IPS-18a (cell line): ENCODE data around the gene COX7A2.
A peak's percentile ranks its signal among the peaks of the same experiment; 100 is the strongest.

Source experiments
- H3K27ac ChIP-seq: one replicate; pipeline ENCODE4 v1.5.1; 2013; ENCODE audit warnings: low read length
- H3K27me3 ChIP-seq: one replicate; pipeline ENCODE4 v1.6.1; 2013; ENCODE audit warnings: mild to moderate bottlenecking, low read length; ENCODE audit not compliant: control insufficient read depth, insufficient read depth
- H3K36me3 ChIP-seq: one replicate; pipeline ENCODE4 v1.6.1; 2013; ENCODE audit warnings: low read depth, low read length; ENCODE audit not compliant: control insufficient read depth
- H3K4me1 ChIP-seq: one replicate; pipeline ENCODE4 v1.6.1; 2013; ENCODE audit warnings: low read depth, low read length; ENCODE audit not compliant: control insufficient read depth
- H3K4me3 ChIP-seq: one replicate; pipeline ENCODE4 v1.5.1; 2013; ENCODE audit warnings: low read length
- H3K9ac ChIP-seq: one replicate; pipeline ENCODE4 v1.6.1; 2013; ENCODE audit warnings: mild to moderate bottlenecking, low read length, moderate library complexity
- H3K9me3 ChIP-seq: one replicate; pipeline ENCODE4 v1.6.1; 2013; ENCODE audit warnings: low read depth, low read length; ENCODE audit not compliant: control insufficient read depth

The COX7A2 gene

GRCh38 chr6:75213732-75214131 is 29.9 kb downstream of the COX7A2 start:
- Histone ChIP-seq H3K4me1 (peaks cover 27% of the 10 kb centered on the region), H3K27ac (no peak overlapping the region), H3K9ac (no peak overlapping the region), H3K27me3 (peaks cover 16% of the 10 kb centered on the region), H3K9me3 (no peaks in the 10 kb centered on the region), H3K4me3 (no peak overlapping the region), H3K36me3 (no peaks in the 10 kb centered on the region)

DNA sequence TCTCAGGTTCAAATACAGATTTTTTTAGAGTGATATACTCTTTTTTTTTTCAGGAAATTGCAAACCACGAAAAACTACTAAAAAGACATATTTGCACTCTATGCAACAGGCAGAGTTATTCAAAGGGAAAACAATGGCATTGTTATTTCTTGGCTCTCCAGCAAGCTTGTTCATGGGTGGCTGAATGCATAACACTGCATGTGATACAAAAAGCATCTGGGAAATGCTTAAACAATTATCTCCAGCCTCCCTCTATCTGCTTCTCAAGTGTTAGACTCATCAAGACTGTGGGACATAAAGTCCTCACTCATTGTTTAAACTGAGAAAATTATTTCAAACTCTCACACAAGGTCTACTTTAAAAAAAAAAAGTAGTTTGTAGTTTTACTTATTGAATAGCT is 30.5 kb downstream of the COX7A2 start:
- Histone ChIP-seq H3K36me3 (no peaks in the 10 kb centered on the region), H3K9me3 (no peaks in the 10 kb centered on the region), H3K4me3 (peak overlapping the region; percentile 14), H3K27me3 (peaks cover 23% of the 10 kb centered on the region), H3K9ac (no peak overlapping the region), H3K27ac (no peak overlapping the region), H3K4me1 (peaks cover 33% of the 10 kb centered on the region)

GRCh38 chr6:75211920-75212590 is 31.5 kb downstream of the COX7A2 start:
- peaks cover 33% of the 10 kb centered on the region for H3K27me3 ChIP-seq
- H3K4me3 ChIP-seq: no peak overlapping the region
- H3K9ac ChIP-seq: no peak overlapping the region
- H3K27ac ChIP-seq: no peak overlapping the region
- no peaks in the 10 kb centered on the region for H3K9me3 ChIP-seq
- no peaks in the 10 kb centered on the region for H3K36me3 ChIP-seq
- H3K4me1 ChIP-seq: peaks cover 33% of the 10 kb centered on the region

DNA sequence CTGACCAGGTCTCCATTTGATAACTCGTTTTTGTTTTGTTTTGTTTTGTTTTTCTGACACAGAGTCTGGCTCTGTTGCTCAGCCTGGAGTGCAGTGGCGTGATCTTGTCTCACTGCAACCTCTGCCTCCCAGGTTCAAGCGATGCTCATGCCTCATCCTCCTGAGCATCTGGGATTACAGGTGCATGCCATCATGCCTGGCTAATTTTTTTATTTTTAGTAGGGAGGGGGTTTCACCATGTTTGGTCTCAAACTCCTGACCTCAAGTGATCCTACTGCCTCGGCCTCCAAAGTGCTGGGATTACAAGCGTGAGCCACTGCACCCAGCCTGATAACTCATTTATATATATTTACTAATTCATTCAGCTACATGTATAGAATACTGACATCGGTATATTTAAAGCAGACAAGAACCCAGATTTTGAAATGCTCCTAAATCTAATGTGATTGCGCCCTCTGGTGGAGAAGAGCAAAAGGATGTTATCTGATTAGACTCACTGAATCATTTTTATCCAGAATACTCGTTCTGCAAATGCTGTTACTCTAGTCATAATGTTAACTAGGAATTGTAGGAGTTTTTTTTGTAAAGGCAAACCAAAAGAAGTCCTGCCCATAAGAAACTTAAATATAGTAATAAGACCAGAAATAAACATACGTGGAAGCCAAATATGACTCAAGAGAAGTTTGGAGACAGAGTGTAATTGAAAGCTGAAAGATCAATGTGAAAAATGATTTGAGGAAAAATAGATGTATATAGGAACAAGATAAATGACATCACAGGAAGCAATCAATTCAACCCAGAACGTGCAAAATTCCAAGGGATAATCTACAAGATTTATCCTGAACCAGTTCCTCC is 32.5 kb downstream of the COX7A2 start:
- Histone ChIP-seq H3K4me3 (no peak overlapping the region), H3K27me3 (peaks cover 43% of the 10 kb centered on the region), H3K27ac (no peak overlapping the region), H3K9ac (no peak overlapping the region), H3K36me3 (no peaks in the 10 kb centered on the region), H3K9me3 (no peaks in the 10 kb centered on the region), H3K4me1 (peaks cover 33% of the 10 kb centered on the region)

- peaks cover 38% of the 10 kb centered on the region for H3K4me1 ChIP-seq
- no peaks in the 10 kb centered on the region for H3K36me3 ChIP-seq
- H3K27me3 ChIP-seq: peaks cover 61% of the 10 kb centered on the region
- peak overlapping the region; percentile 84 for H3K4me3 ChIP-seq
- no peak overlapping the region for H3K9ac ChIP-seq
- no peaks in the 10 kb centered on the region for H3K9me3 ChIP-seq
- H3K27ac ChIP-seq: no peak overlapping the region
Measured at GRCh38 chr6:75209184-75209723, 34.3 kb downstream of the COX7A2 start.

GRCh38 chr6:75208298-75209183 is 35.1 kb downstream of the COX7A2 start:
- H3K27ac ChIP-seq: no peak overlapping the region
- peaks cover 68% of the 10 kb centered on the region for H3K27me3 ChIP-seq
- peaks cover 36% of the 10 kb centered on the region for H3K4me1 ChIP-seq
- H3K4me3 ChIP-seq: peak overlapping the region; percentile 84
- no peaks in the 10 kb centered on the region for H3K36me3 ChIP-seq
- no peaks in the 10 kb centered on the region for H3K9me3 ChIP-seq
- no peak overlapping the region for H3K9ac ChIP-seq

DNA sequence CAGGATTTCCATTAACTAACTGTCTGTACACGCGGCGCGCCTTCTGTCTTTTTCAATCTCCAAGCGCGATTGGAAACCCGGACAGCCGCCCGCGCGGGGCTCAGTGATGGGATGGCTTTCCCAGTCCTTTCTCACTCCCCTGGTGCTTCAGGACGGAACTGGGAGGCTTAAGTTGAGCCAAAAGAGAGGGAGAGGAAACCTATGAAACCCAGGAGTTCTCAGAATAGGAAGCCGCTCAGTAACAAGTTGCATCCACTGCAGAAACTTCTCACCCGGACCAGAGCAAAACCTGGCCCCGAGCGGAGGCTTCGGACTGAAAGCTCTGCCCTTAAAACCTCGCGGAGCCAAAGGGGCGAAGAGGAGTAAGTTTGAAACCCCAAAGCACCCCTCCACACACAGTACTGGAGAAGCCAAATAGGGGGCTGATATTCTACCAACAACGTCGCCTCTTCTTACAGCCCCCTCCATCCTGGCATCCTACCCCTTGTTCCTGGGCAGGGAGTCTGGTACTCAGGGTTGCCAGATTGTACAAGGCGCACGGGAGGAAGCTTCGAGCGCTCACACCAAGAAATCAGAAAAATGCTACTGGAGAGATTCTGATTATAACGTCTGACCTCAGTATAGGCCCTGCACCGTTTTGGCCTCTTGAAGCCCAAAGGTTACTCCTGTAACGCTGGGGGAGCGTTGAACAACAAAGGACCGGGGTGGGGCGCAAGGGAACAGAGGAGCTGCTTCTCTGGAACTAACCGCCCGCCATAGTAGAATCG is 36.8 kb downstream of the COX7A2 start:
- H3K27ac ChIP-seq: no peak overlapping the region
- H3K4me3 ChIP-seq: peak overlapping the region; percentile 84

DNA sequence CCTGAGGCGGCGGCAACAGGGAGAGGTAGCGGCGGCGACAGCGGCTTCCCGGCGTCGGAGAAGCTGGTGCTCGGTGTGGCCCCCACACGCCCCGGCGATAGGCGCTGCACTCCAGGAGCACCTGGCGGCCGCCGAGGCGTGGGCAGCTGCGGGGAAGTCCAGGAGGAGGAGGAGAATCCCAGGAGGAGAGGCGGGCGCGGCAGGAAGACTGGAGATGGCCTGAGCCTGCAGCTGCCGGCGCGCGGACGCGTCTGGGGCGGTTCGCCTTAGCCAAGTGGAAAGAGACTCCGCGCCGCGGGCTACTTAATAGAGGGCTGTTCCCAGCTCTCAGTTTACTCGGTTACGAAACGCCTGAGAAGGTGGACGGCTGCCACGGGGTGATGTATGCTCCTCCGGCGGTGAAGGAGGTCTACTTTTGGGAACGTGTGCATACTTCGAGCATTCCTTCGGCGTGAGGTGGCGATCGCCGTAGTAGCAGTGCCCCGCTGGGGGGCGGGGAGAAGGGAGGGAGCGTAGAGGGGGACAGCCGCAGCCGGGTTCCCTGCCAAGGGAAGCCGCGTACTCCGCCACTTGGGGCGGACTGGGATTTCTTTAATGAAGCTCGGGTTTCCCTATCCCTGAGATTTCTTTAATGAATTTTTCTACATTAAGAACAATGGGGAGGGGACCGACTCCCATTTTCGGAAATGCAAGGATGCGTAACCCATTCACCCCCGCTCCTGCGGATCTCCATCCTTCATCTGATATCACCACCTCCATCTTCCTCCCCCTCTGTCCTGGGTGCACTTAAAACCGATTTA is 37.6 kb downstream of the COX7A2 start, which contains the start of gene COL12A1:
TSS of gene COL12A1 (minus strand) at position 278 of the 800 bp plus-strand sequence. CDS start 3,261 bp downstream, outside the sequence.
- H3K27ac ChIP-seq: no peak within 1 kb of the TSS
- H3K9me3 ChIP-seq: no peaks in the 10 kb centered on the region
- peaks cover 21% of the 10 kb centered on the region for H3K4me1 ChIP-seq
- H3K36me3 ChIP-seq: no peaks in the 10 kb centered on the region
- H3K9ac ChIP-seq: peak within 1 kb of the TSS; percentile 44
- peaks cover 94% of the 10 kb centered on the region for H3K27me3 ChIP-seq
- peak within 1 kb of the TSS; percentile 84 for H3K4me3 ChIP-seq

More for the DNA sequence above, 36.8 kb downstream of the COX7A2 start:
- no peaks in the 10 kb centered on the region for H3K36me3 ChIP-seq
- peaks cover 26% of the 10 kb centered on the region for H3K4me1 ChIP-seq
- no peaks in the 10 kb centered on the region for H3K9me3 ChIP-seq
- peaks cover 86% of the 10 kb centered on the region for H3K27me3 ChIP-seq
- H3K9ac ChIP-seq: peak overlapping the region; percentile 31

DNA sequence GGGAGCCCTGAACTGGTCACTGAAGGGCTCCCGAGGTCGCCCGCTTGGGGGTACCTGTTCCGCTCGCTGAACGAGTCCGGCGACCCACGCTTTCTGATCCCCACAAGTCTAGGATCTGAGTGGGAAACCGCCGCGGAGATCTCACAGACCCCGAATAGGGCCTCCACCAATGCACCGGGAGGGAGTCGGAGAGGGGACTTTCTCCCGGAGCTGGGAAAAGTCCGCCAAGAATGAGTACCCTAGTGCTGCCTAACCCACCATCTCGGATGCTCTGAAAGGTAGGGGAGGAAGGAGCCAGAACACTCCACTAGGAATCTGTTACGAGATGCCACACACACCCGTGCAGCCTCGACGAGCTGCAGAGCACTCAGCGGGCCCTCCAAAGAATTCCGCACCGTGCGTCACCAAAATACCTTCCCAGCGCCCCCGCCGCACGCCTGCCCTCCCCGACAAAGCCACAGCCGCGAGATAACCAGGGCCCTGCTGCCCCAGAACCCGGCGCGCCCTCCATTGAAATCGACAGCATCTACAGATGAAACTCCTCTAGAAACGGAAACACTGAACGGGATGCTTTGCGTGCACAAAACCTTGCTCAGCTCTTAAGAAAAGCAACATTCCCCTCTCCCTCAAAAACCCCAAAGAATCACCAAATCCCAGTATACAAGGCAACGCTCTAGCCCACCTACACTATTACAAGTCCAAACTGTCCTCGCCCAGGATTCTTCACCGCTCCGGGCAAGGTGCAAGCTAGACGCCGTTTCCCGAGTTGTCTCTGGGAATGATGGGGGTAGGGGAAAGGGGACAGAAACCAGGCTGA is 38.4 kb downstream of the COX7A2 start:
- Histone ChIP-seq H3K4me1 (peaks cover 21% of the 10 kb centered on the region), H3K27ac (no peak overlapping the region), H3K36me3 (no peaks in the 10 kb centered on the region), H3K9ac (peak overlapping the region; percentile 44), H3K4me3 (peak overlapping the region; percentile 84), H3K9me3 (no peaks in the 10 kb centered on the region), H3K27me3 (peaks cover 94% of the 10 kb centered on the region)
